GM12878 (cell line): Measurements from ENCODE around the gene GET3. TPM values are rescaled to one million over a fixed set of nuclear protein-coding genes. Genes with fewer than 3 reads are reported as not detected.
A peak's percentile ranks its signal among the peaks of the same experiment; 100 is the strongest.

Experiments used
- ATAC-seq: fragments of 200-7000 bp; cut with Tn5 transposase; 3 replicates; pipeline ENCODE4 v1.9.1; 2020; ENCODE audit warnings: mild to moderate bottlenecking, moderate library complexity
- BruUV-seq: library from RNA; stranded (reverse); fragments of 400-500 nt; replicated peaks from 2 replicates; lab custom pipeline; 2021; lab: Mats Ljungman, UMichigan
- CTCF ChIA-PET: fragments of 300-600 bp; sonication (Branson Sonifier 250); formaldehyde crosslinking; extraction: SDS; loops from one replicate; lab custom pipeline; 2021; ENCODE audit warnings: inconsistent platforms; lab: Yijun Ruan, JAX
- POLR2A ChIA-PET: fragments of 350-600 bp; formaldehyde crosslinking; extraction: SDS; loops from one replicate; lab custom pipeline; 2021; ENCODE audit warnings: inconsistent platforms; lab: Charles Lee
- RAD21 ChIA-PET: fragments of 300-600 bp; sonication (Branson Sonifier 250); formaldehyde crosslinking; loops from one replicate; lab custom pipeline; 2023; ENCODE audit warnings: antibody characterized with exemption; ENCODE audit not compliant: unreplicated experiment; lab: Charles Lee
- SMC1A ChIA-PET: fragments of 300-600 bp; sonication (Branson Sonifier 250); formaldehyde crosslinking; loops from one replicate; lab custom pipeline; 2023; ENCODE audit not compliant: unreplicated experiment, uncharacterized antibody; lab: Charles Lee
- DNase-seq: peaks from one replicate; pipeline ENCODE4 v3.0.0-alpha.2; 2011; ENCODE audit warnings: low read depth, low spot score
- FAIRE-seq: peaks from 3 replicates; lab custom pipeline; 2011; peaks lifted over from hg19 to GRCh38; lab: Jason Lieb, UNC
- H2AFZ ChIP-seq: 2 replicates; pipeline ENCODE4 v1.6.0; 2011; ENCODE audit warnings: low read depth, low read length, control low read depth; ENCODE audit not compliant: control insufficient read depth
- H3K27ac ChIP-seq: 2 replicates; pipeline ENCODE4 v1.5.1; 2011; ENCODE audit warnings: control low read depth; ENCODE audit not compliant: control insufficient read depth, insufficient read depth
- H3K27me3 ChIP-seq, 2 experiments: replicated peaks in 1 of 2; 2 replicates each; pipeline versions ENCODE4 v1.6.0 to v1.6.1; 2011; ENCODE audit warnings: low read length in 1 of 2; ENCODE audit not compliant: control insufficient read depth in 2 of 2, insufficient read depth in 2 of 2
- H3K36me3 ChIP-seq, 2 experiments: 2 replicates each; pipeline ENCODE4 v1.5.1; 2011; ENCODE audit warnings: low read length in 1 of 2; ENCODE audit not compliant: control insufficient read depth in 2 of 2, insufficient read depth in 2 of 2
- H3K4me1 ChIP-seq: 2 replicates; pipeline ENCODE4 v1.6.1; 2011; ENCODE audit warnings: mild to moderate bottlenecking, low read length, moderate library complexity, mixed read lengths; ENCODE audit not compliant: control insufficient read depth, insufficient read depth
- H3K4me2 ChIP-seq: 2 replicates; pipeline ENCODE4 v1.6.0; 2011; ENCODE audit warnings: control low read depth; ENCODE audit not compliant: control insufficient read depth, insufficient read depth
- H3K4me3 ChIP-seq: fragments of 200-600 bp; sonication (generic); 2 replicates; pipeline ENCODE4 v1.5.1; 2016
- H3K79me2 ChIP-seq: 2 replicates; pipeline ENCODE4 v1.6.0; 2011; ENCODE audit warnings: low read length; ENCODE audit not compliant: control insufficient read depth, insufficient read depth
- H3K9ac ChIP-seq: 2 replicates; pipeline ENCODE4 v1.8.0; 2011; ENCODE audit warnings: low read length, control low read depth, mixed read lengths; ENCODE audit not compliant: control insufficient read depth, insufficient read depth
- H3K9me3 ChIP-seq: replicated peaks from 3 replicates; pipeline ENCODE4 v1.5.1; 2011; ENCODE audit warnings: mild to moderate bottlenecking, low read length; ENCODE audit not compliant: control insufficient read depth, insufficient read depth
- H4K20me1 ChIP-seq: 2 replicates; pipeline ENCODE4 v1.6.0; 2011; ENCODE audit not compliant: control insufficient read depth, insufficient read depth
- BHLHE40 ChIP-seq, 2 experiments: fragments of 450-650 bp in 1 of 2; IDR thresholded peaks; 2 replicates each; pipeline ENCODE4 v1.6.1; 2011 to 2017; ENCODE audit warnings: low read depth in 2 of 2, borderline replicate concordance in 1 of 2, improper control_type of control experiment in 1 of 2, low read length in 1 of 2, mild to moderate bottlenecking in 1 of 2
- CBX3 ChIP-seq: fragments of 200-600 bp; sonication (generic); IDR thresholded peaks from 2 replicates; pipeline ENCODE4 v1.6.1; 2016; ENCODE audit warnings: low read depth, borderline replicate concordance
- CTCF ChIP-seq, 3 experiments: IDR thresholded peaks in 2 of 3; conservative IDR thresholded peaks in 1 of 3; 2 replicates each; pipeline ENCODE4 v1.5.1; 2011; ENCODE audit warnings: low read depth in 3 of 3, low read length in 3 of 3, mild to moderate bottlenecking in 3 of 3, control low read depth in 2 of 3, moderate library complexity in 2 of 3, inconsistent platforms in 1 of 3, mixed read lengths in 1 of 3; ENCODE audit not compliant: control insufficient read depth in 2 of 3, insufficient read depth in 1 of 3; ENCODE audit errors: extremely low read depth in 1 of 3
- DPF2 ChIP-seq: fragments of 450-650 bp; IDR thresholded peaks from 2 replicates; pipeline ENCODE4 v1.6.1; 2017; ENCODE audit warnings: mild to moderate bottlenecking
- IRF5 ChIP-seq: fragments of 450-650 bp; IDR thresholded peaks from 2 replicates; pipeline ENCODE4 v1.6.1; 2017; ENCODE audit warnings: borderline replicate concordance
- JUNB ChIP-seq: IDR thresholded peaks from 2 replicates; pipeline ENCODE4 v1.6.1; 2016; ENCODE audit warnings: antibody characterized with exemption, mild to moderate bottlenecking
- LARP7 ChIP-seq: fragments of 450-650 bp; IDR thresholded peaks from 2 replicates; pipeline ENCODE4 v1.6.1; 2017; ENCODE audit warnings: mild to moderate bottlenecking
- MAX ChIP-seq: IDR thresholded peaks from 2 replicates; pipeline ENCODE4 v1.6.1; 2012; ENCODE audit warnings: low read depth, low read length, improper control_type of control experiment
- MTA2 ChIP-seq: fragments of 450-650 bp; IDR thresholded peaks from 2 replicates; pipeline ENCODE4 v1.6.1; 2016; ENCODE audit warnings: low read depth, mild to moderate bottlenecking, moderate library complexity
- NKRF ChIP-seq: fragments of 450-650 bp; conservative IDR thresholded peaks from 2 replicates; pipeline ENCODE4 v1.6.1; 2017; ENCODE audit warnings: mild to moderate bottlenecking, moderate library complexity
- SMAD1 ChIP-seq: fragments of 450-650 bp; IDR thresholded peaks from 2 replicates; pipeline ENCODE4 v1.6.1; 2018; ENCODE audit warnings: mild to moderate bottlenecking, low read depth; ENCODE audit not compliant: partially characterized antibody
- WGBS: methylation state at CpG from one replicate; pipeline ENCODE4 v1.1.6; 2016; ENCODE audit warnings: low lambda C conversion rate; ENCODE audit not compliant: insufficient replicate concordance, insufficient coverage; ENCODE audit errors: missing lambda C conversion rate; 5-methylcytosine and 5-hydroxymethylcytosine counted together
- in situ Hi-C: fragments of 300-500 bp; cut with MboI; formaldehyde crosslinking; loops from 9 replicates; pipeline ENCODE4 v1.14.3; 2018; ENCODE audit warnings: mixed read lengths
- intact Hi-C: fragments of 100-400 bp; cut with micrococcal nuclease; formaldehyde crosslinking; loops from one replicate; pipeline ENCODE4 v1.14.2; 2022; ENCODE audit not compliant: unreplicated experiment
- polyA plus RNA-seq, 11 experiments: library from polyadenylated mRNA; depleted of rRNA in 4 of 11; unstranded in 6 of 11; stranded (reverse) in 5 of 11; fragments of >200 nt; fragmentation: Nextera tagmentation in 4 of 11; fragmentation: Illumina TruSeq in 1 of 11; extraction: Ambion mirVana in 4 of 11; extraction: Trizol in 1 of 11; gene quantifications; 1 replicate in 1 of 11; 2 replicates in 10 of 11; pipeline versions ENCODE4 v1.2.1 to v1.2.3, GENCODE V29; 2011 to 2016; ENCODE audit warnings: inconsistent platforms in 2 of 11, missing spikeins in 2 of 11, low read depth in 1 of 11
- total RNA-seq, 4 experiments: library from RNA; depleted of rRNA in 3 of 4; stranded (reverse); fragments of >200 nt in 3 of 4; fragmentation: Illumina TruSeq in 1 of 4; extraction: Trizol in 1 of 4; gene quantifications; 2 replicates each; pipeline versions ENCODE4 v1.2.1 to v1.2.3, GENCODE V29; 2013 to 2021
- TF ChIP-seq, protein P1 (sequence below): IDR thresholded peaks from 2 replicates; pipeline ENCODE4 v1.6.1; 2011; ENCODE audit warnings: low read depth, low read length, improper control_type of control experiment, borderline replicate concordance

The GET3 gene
- total and polyA plus RNA-seq, 10 of the 15 experiments (the other 5 are each of a cell fraction or from before 2014, with no cell fraction given): 14.5 to 144 (median 97.2) TPM

DNA sequence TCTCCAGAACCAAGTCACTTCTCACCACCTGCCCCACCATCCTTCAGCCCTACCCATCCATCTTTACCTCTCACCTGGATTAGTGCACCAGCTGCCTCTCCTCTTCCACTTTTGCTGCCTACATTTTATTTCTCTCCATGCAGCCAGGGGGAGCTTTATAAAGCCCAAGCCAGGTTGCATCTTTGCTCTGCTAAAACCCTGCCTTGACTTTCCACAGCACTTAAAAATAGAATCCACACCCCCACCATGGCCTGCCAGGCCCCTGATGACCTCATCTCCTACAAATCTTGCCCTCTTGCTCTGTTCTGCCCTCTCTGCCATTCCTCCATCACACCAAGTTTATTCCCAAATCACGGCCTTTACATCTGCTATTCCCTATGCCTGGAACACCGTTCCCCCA lies 36.3 kb downstream of the GET3 start (continued):
- peak; percentile 18 to 40 (median 23); a peak in 3 of 6 replicates for TF ChIP-seq CTCF (IDR thresholded peaks at IDR 0.05 in 2 of 3, conservative IDR thresholded peaks at IDR 0.05 in 1 of 3; ENCODE audit: control insufficient read depth in 2 of 3, extremely low read depth in 1 of 3, insufficient read depth in 1 of 3, low read depth in 3 of 3, low read length in 3 of 3)
- no peak for TF ChIP-seq MTA2

- FAIRE-seq (no peak), DNase-seq (no peak), ATAC-seq (peak; percentile 3; the same call in 2 of the 3 replicates)
- peak within 1 kb of the TSS; percentile 97 for H3K4me2 ChIP-seq
- no peak within 1 kb of the TSS for H3K27ac ChIP-seq
- 31% methylated on average over 47 of the region's 58 CpGs for whole genome bisulfite sequencing
- peaks cover 17% of the 10 kb centered on the region for H3K4me1 ChIP-seq
- in situ Hi-C loops: no loop called here
- ChIA-PET SMC1A (interaction anchor here (0.6 to 3.7 kb wide), 2 partner anchors 21 to 254 kb away, joined by 3 to 25 read pairs; no protein-coding TSS in a partner anchor), RAD21 (interaction anchor here (1.7 to 4.8 kb wide), 2 partner anchors 21 kb away, joined by 15 to 303 read pairs; partner anchors contain the start of gene JUNB), CTCF (interaction anchor here (1.0 to 12.1 kb wide), 9 partner anchors 9 to 73 kb away, joined by 3 to 537 read pairs (median 10); partner anchors contain the start of genes JUNB and RNASEH2A), POLR2A (interaction anchor here (2.1 to 9.3 kb wide), 2 partner anchors 17 to 19 kb away, joined by 16 to 303 read pairs; partner anchors contain the start of gene JUNB)
- peak within 1 kb of the TSS; percentile 71; the same call in 1 of the 2 replicates for H3K4me3 ChIP-seq
- H3K79me2 ChIP-seq: peaks cover 7% of the 10 kb centered on the region
- H3K27me3 ChIP-seq: no peaks in the 10 kb centered on the region
- intact Hi-C loops: no loop called here
- BruUV-seq: no TSS peak
- H2AFZ ChIP-seq: peak within 1 kb of the TSS; percentile 90
- no peaks in the 10 kb centered on the region for H3K9me3 ChIP-seq
- no peaks in the 10 kb centered on the region for H4K20me1 ChIP-seq
- no peaks in the 10 kb centered on the region for H3K36me3 ChIP-seq
- peak within 1 kb of the TSS; percentile 50; the same call in 1 of the 2 replicates for H3K9ac ChIP-seq
- TF ChIP-seq SMAD1: no peak
- TF ChIP-seq DPF2: peak; percentile 48; the same call in 1 of the 2 replicates
- TF ChIP-seq JUNB: no peak
- TF ChIP-seq, protein P1, sequence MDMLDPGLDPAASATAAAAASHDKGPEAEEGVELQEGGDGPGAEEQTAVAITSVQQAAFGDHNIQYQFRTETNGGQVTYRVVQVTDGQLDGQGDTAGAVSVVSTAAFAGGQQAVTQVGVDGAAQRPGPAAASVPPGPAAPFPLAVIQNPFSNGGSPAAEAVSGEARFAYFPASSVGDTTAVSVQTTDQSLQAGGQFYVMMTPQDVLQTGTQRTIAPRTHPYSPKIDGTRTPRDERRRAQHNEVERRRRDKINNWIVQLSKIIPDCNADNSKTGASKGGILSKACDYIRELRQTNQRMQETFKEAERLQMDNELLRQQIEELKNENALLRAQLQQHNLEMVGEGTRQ: peak; percentile 37
- no peak for TF ChIP-seq MAX
- peak in 1 of 2 experiments; percentile 75; a peak in 2 of 4 replicates for TF ChIP-seq BHLHE40 (IDR thresholded peaks at IDR 0.05; ENCODE audit: borderline replicate concordance in 1 of 2, low read depth in 2 of 2, low read length in 1 of 2)
- TF ChIP-seq CBX3: no peak
- TF ChIP-seq NKRF: 0 out of 2 replicates have a peak, but pooled peaks have one; percentile 43
- TF ChIP-seq LARP7: 0 out of 2 replicates have a peak, but pooled peaks have one; percentile 53
- no peak for TF ChIP-seq IRF5
These were observed 37.6 kb downstream of the GET3 start, which contains the start of gene HOOK2 for GRCh38 chr19:12774588-12775555. Gene HOOK2, minus strand, starts transcription at chr19:12775552. Its CDS starts 103 bp downstream, at chr19:12775449.
